GM23338 (cell line): Measurements from ENCODE around the gene GRIK4. TPM values are rescaled to one million over a fixed set of nuclear protein-coding genes. Genes with fewer than 3 reads are reported as not detected.

Experiments used
- ATAC-seq: fragments of 200-7000 bp; cut with Tn5 transposase; 3 replicates; pipeline ENCODE4 v1.9.1; 2020
- DNase-seq: peaks from one replicate; pipeline ENCODE4 v3.0.0-alpha.2; 2015; ENCODE audit warnings: low spot score
- H2AFZ ChIP-seq: fragments of 200-600 bp; sonication (generic); 2 replicates; pipeline ENCODE4 v1.8.0; 2016; ENCODE audit warnings: antibody characterized with exemption, mild to moderate bottlenecking, moderate library complexity
- H3F3A ChIP-seq: fragments of 200-600 bp; sonication (generic); replicated peaks from 2 replicates; pipeline ENCODE4 v1.8.0; 2017; ENCODE audit warnings: antibody characterized with exemption, mixed run types, low read depth
- H3K27ac ChIP-seq: fragments of 200-600 bp; sonication (generic); 2 replicates; pipeline ENCODE4 v1.6.1; 2016; ENCODE audit warnings: low read depth
- H3K27me3 ChIP-seq: fragments of 200-600 bp; sonication (generic); 2 replicates; pipeline ENCODE4 v1.8.0; 2016; ENCODE audit warnings: mild to moderate bottlenecking, mixed run types, moderate library complexity; ENCODE audit not compliant: insufficient read depth
- H3K36me3 ChIP-seq: fragments of 200-600 bp; sonication (generic); 2 replicates; pipeline ENCODE4 v1.8.0; 2016; ENCODE audit warnings: mild to moderate bottlenecking; ENCODE audit not compliant: insufficient read depth
- H3K4me1 ChIP-seq: fragments of 200-600 bp; sonication (generic); 2 replicates; pipeline ENCODE4 v1.8.0; 2016; ENCODE audit warnings: mild to moderate bottlenecking, moderate library complexity; ENCODE audit not compliant: insufficient read depth
- H3K4me2 ChIP-seq: fragments of 200-600 bp; sonication (generic); 2 replicates; pipeline ENCODE4 v1.7.1; 2017; ENCODE audit warnings: mixed run types
- H3K4me3 ChIP-seq: fragments of 200-600 bp; sonication (generic); 2 replicates; pipeline ENCODE4 v1.6.1; 2016; ENCODE audit warnings: mixed run types
- H3K79me2 ChIP-seq: fragments of 200-600 bp; sonication (generic); replicated peaks from 2 replicates; pipeline ENCODE4 v1.8.0; 2017; ENCODE audit warnings: mild to moderate bottlenecking; ENCODE audit not compliant: insufficient read depth
- H3K9me2 ChIP-seq: fragments of 200-600 bp; sonication (generic); 2 replicates; pipeline ENCODE4 v1.8.0; 2017; ENCODE audit not compliant: insufficient read depth
- H4K20me1 ChIP-seq: fragments of 200-600 bp; sonication (generic); replicated peaks from 2 replicates; pipeline ENCODE4 v1.8.0; 2017; ENCODE audit warnings: mild to moderate bottlenecking; ENCODE audit not compliant: insufficient read depth
- H3K27ac Mint-ChIP-seq: 2 replicates; pipeline ENCODE4 v1.8.0; 2020; ENCODE audit warnings: inconsistent platforms, mild to moderate bottlenecking, moderate library complexity, mixed read lengths
- H3K27me3 Mint-ChIP-seq: 3 replicates; pipeline ENCODE4 v1.8.0; 2022; ENCODE audit warnings: low read depth, mild to moderate bottlenecking, moderate library complexity, mixed read lengths, inconsistent platforms; ENCODE audit not compliant: insufficient read depth, poor library complexity
- H3K36me3 Mint-ChIP-seq: 3 replicates; pipeline ENCODE4 v1.8.0; 2021; ENCODE audit warnings: low read depth, mild to moderate bottlenecking, inconsistent platforms, moderate library complexity, mixed read lengths
- H3K4me1 Mint-ChIP-seq: 3 replicates; pipeline ENCODE4 v1.8.0; 2020; ENCODE audit warnings: mild to moderate bottlenecking, inconsistent platforms, mixed read lengths
- H3K4me3 Mint-ChIP-seq: 3 replicates; pipeline ENCODE4 v1.8.0; 2021; ENCODE audit warnings: moderate library complexity, mild to moderate bottlenecking, inconsistent platforms, mixed read lengths
- H3K9me3 Mint-ChIP-seq: 3 replicates; pipeline ENCODE4 v1.8.0; 2020; ENCODE audit warnings: moderate library complexity, mild to moderate bottlenecking, inconsistent platforms, mixed read lengths
- CREB1 ChIP-seq: fragments of 250-450 bp; sonication (Bioruptor Pico); IDR thresholded peaks from 2 replicates; pipeline ENCODE4 v1.5.0; 2020; ENCODE audit warnings: low read depth, mild to moderate bottlenecking, moderate library complexity
- CTCF ChIP-seq, 2 experiments: fragments of 200-600 bp in 1 of 2; sonication (generic) in 1 of 2; conservative IDR thresholded peaks; 2 replicates each; pipeline versions ENCODE4 v1.5.1 to v1.6.1; 2016 to 2017; ENCODE audit warnings: antibody characterized with exemption in 2 of 2, low read depth in 2 of 2, mild to moderate bottlenecking in 2 of 2, moderate library complexity in 1 of 2
- EZH2 ChIP-seq: fragments of 200-600 bp; sonication (generic); IDR thresholded peaks from one replicate; pipeline ENCODE4 v1.8.0; 2017; ENCODE audit warnings: antibody characterized with exemption, mild to moderate bottlenecking, low read depth; ENCODE audit not compliant: unreplicated experiment
- EZH2phosphoT487 ChIP-seq: fragments of 200-600 bp; sonication (generic); IDR thresholded peaks from one replicate; pipeline ENCODE4 v1.8.1; 2018; ENCODE audit warnings: antibody characterized with exemption; ENCODE audit not compliant: unreplicated experiment
- JUNB ChIP-seq: IDR thresholded peaks from one replicate; pipeline ENCODE4 v1.6.1; 2016; ENCODE audit warnings: antibody characterized with exemption; ENCODE audit not compliant: unreplicated experiment
- NANOG ChIP-seq: IDR thresholded peaks from 2 replicates; pipeline ENCODE4 v1.6.1; 2016; ENCODE audit warnings: antibody characterized with exemption, borderline replicate concordance
- POLR2AphosphoS5 ChIP-seq: IDR thresholded peaks from 2 replicates; pipeline ENCODE4 v1.6.1; 2016; ENCODE audit warnings: antibody characterized with exemption, low read depth
- STAT1 ChIP-seq: IDR thresholded peaks from one replicate; pipeline ENCODE4 v1.6.1; 2016; ENCODE audit warnings: antibody characterized with exemption; ENCODE audit not compliant: unreplicated experiment
- ZNF114 ChIP-seq: fragments of 250-450 bp; sonication (Bioruptor Pico); IDR thresholded peaks from 2 replicates; pipeline ENCODE4 v1.5.0; 2020; ENCODE audit warnings: mild to moderate bottlenecking, moderate library complexity
- ZNF331 ChIP-seq: fragments of 250-450 bp; sonication (Bioruptor Pico); IDR thresholded peaks from 2 replicates; pipeline ENCODE4 v1.5.0; 2020; ENCODE audit warnings: low read depth, mild to moderate bottlenecking, moderate library complexity
- ZNF462 ChIP-seq: fragments of 250-450 bp; sonication (Bioruptor Pico); IDR thresholded peaks from 2 replicates; pipeline ENCODE4 v1.5.0; 2020; ENCODE audit warnings: mild to moderate bottlenecking, moderate library complexity
- polyA plus RNA-seq: library from polyadenylated mRNA; unstranded; fragments of >200 nt; fragmentation: Nextera tagmentation; extraction: Ambion mirVana; gene quantifications from 2 replicates; pipeline ENCODE4 v1.2.1, GENCODE V29; 2016
- total RNA-seq: library from RNA; depleted of rRNA; stranded (reverse); fragments of >200 nt; shearing (Covaris generic); gene quantifications from 2 replicates; pipeline ENCODE4 v1.2.3, GENCODE V29; 2014
- TF ChIP-seq, protein P1 (sequence below): IDR thresholded peaks from one replicate; pipeline ENCODE4 v1.6.1; 2018; ENCODE audit warnings: antibody characterized with exemption; ENCODE audit not compliant: unreplicated experiment

Gene GRIK4
- total and polyA plus RNA-seq, 2 experiments from 2014 or later, result 0.63 to 2.2 TPM

GRCh38 chr11:120712881-120713280 is 201.3 kb downstream of the GRIK4 start (continued):
- TF ChIP-seq, protein P1, sequence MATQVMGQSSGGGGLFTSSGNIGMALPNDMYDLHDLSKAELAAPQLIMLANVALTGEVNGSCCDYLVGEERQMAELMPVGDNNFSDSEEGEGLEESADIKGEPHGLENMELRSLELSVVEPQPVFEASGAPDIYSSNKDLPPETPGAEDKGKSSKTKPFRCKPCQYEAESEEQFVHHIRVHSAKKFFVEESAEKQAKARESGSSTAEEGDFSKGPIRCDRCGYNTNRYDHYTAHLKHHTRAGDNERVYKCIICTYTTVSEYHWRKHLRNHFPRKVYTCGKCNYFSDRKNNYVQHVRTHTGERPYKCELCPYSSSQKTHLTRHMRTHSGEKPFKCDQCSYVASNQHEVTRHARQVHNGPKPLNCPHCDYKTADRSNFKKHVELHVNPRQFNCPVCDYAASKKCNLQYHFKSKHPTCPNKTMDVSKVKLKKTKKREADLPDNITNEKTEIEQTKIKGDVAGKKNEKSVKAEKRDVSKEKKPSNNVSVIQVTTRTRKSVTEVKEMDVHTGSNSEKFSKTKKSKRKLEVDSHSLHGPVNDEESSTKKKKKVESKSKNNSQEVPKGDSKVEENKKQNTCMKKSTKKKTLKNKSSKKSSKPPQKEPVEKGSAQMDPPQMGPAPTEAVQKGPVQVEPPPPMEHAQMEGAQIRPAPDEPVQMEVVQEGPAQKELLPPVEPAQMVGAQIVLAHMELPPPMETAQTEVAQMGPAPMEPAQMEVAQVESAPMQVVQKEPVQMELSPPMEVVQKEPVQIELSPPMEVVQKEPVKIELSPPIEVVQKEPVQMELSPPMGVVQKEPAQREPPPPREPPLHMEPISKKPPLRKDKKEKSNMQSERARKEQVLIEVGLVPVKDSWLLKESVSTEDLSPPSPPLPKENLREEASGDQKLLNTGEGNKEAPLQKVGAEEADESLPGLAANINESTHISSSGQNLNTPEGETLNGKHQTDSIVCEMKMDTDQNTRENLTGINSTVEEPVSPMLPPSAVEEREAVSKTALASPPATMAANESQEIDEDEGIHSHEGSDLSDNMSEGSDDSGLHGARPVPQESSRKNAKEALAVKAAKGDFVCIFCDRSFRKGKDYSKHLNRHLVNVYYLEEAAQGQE, result no peak
- no peak for TF ChIP-seq ZNF114
- TF ChIP-seq CTCF (conservative IDR thresholded peaks at IDR 0.05; ENCODE audit: low read depth in 2 of 2), result no peak
- TF ChIP-seq STAT1, result no peak
- no peak for TF ChIP-seq EZH2phosphoT487

GRCh38 chr11:120713296-120713695 is 201.7 kb downstream of the GRIK4 start:
- H3K27me3 ChIP-seq, result no peaks in the 10 kb centered on the region
- no peak overlapping the region for H2AFZ ChIP-seq
- Mint-ChIP-seq H3K27ac (no peak overlapping the region), H3K36me3 (no peaks in the 10 kb centered on the region), H3K27me3 (peaks cover 4% of the 10 kb centered on the region), H3K4me3 (no peak overlapping the region), H3K4me1 (peaks cover 43% of the 10 kb centered on the region), H3K9me3 (no peaks in the 10 kb centered on the region; the same call in 2 of the 3 replicates)
- no peaks in the 10 kb centered on the region for H3K36me3 ChIP-seq
- no peaks in the 10 kb centered on the region for H3F3A ChIP-seq
- H3K4me2 ChIP-seq, result no peak overlapping the region
- no peaks in the 10 kb centered on the region for H3K9me2 ChIP-seq
- H3K4me1 ChIP-seq, result peaks cover 17% of the 10 kb centered on the region
- no peaks in the 10 kb centered on the region for H3K79me2 ChIP-seq
- H3K27ac ChIP-seq, result no peak overlapping the region
- DNase-seq, result no peak
- no peaks in the 10 kb centered on the region for H4K20me1 ChIP-seq
- ATAC-seq, result no peak
- no peak overlapping the region for H3K4me3 ChIP-seq
- TF ChIP-seq NANOG, result no peak
- TF ChIP-seq ZNF462 (CRISPR knock-in tag), result no peak
- TF ChIP-seq POLR2AphosphoS5, result no peak
- TF ChIP-seq EZH2, result no peak
- no peak for TF ChIP-seq CREB1 (CRISPR knock-in tag)
- TF ChIP-seq CTCF (conservative IDR thresholded peaks at IDR 0.05; ENCODE audit: low read depth in 2 of 2), result no peak
- no peak for TF ChIP-seq ZNF114
- TF ChIP-seq JUNB, result no peak
- no peak for TF ChIP-seq ZNF331 (CRISPR knock-in tag)
